CD4-positive, alpha-beta memory T cell (primary cell): ENCODE results near the gene MAP1LC3B2. TPM values are rescaled to one million over a fixed set of nuclear protein-coding genes. Genes with fewer than 3 reads are reported as not detected.
A peak's percentile ranks its signal among the peaks of the same experiment; 100 is the strongest.
"Not testable (repeated sequence)": the region's sequence is repeated elsewhere in the genome, so short reads cannot be mapped to it uniquely, and the experiment has no call there.

Source experiments
- CTCF ChIA-PET: fragments of 350-600 bp; sonication (Branson Sonifier 250); formaldehyde crosslinking; loops from one replicate; lab custom pipeline; 2021; ENCODE audit warnings: inconsistent platforms; ENCODE audit not compliant: partially characterized antibody; lab: Charles Lee
- POLR2A ChIA-PET: fragments of 350-600 bp; sonication (Branson Sonifier 250); formaldehyde crosslinking; loops from one replicate; lab custom pipeline; 2021; ENCODE audit not compliant: partially characterized antibody; lab: Charles Lee
- DNase-seq, 5 donors: peaks; one replicate each; pipeline versions ENCODE4 v3.0.0 to v3.0.0-alpha.2; 2020 to 2022; ENCODE audit warnings: mixed read lengths in 1 of 5
- H3K27ac ChIP-seq: one replicate; pipeline ENCODE4 v1.7.0; 2013; ENCODE audit warnings: low read depth, low read length
- H3K27me3 ChIP-seq: 2 replicates; pipeline ENCODE4 v1.7.0; 2013; ENCODE audit warnings: mild to moderate bottlenecking, low read length, moderate library complexity; ENCODE audit not compliant: insufficient read depth
- H3K36me3 ChIP-seq: 2 replicates; pipeline ENCODE4 v1.7.0; 2013; ENCODE audit warnings: mild to moderate bottlenecking, low read length, moderate library complexity; ENCODE audit not compliant: insufficient read depth
- H3K4me1 ChIP-seq: 2 replicates; pipeline ENCODE4 v1.7.0; 2013; ENCODE audit warnings: mild to moderate bottlenecking, low read length, moderate library complexity; ENCODE audit not compliant: insufficient read depth
- H3K4me3 ChIP-seq, 2 donors: one replicate each; pipeline ENCODE4 v1.7.0; 2013; ENCODE audit warnings: low read length in 2 of 2, mild to moderate bottlenecking in 1 of 2
- H3K9me3 ChIP-seq, 2 donors: one replicate each; pipeline ENCODE4 v1.7.0; 2013; ENCODE audit warnings: low read length in 2 of 2, control low read depth in 1 of 2; ENCODE audit not compliant: control insufficient read depth in 1 of 2
- H3K27ac Mint-ChIP-seq, 7 donors: one replicate each; pipeline ENCODE4 v1.8.0; 2020 to 2021; ENCODE audit warnings: mixed read lengths in 7 of 7, mild to moderate bottlenecking in 6 of 7, inconsistent platforms in 3 of 7, moderate library complexity in 3 of 7
- H3K27me3 Mint-ChIP-seq, 2 donors: one replicate each; pipeline ENCODE4 v1.8.0; 2020 to 2021; ENCODE audit warnings: mixed read lengths in 2 of 2
- H3K36me3 Mint-ChIP-seq, 2 donors: one replicate each; pipeline ENCODE4 v1.8.0; 2020 to 2021; ENCODE audit warnings: mixed read lengths in 2 of 2, inconsistent platforms in 1 of 2, mild to moderate bottlenecking in 1 of 2
- H3K4me1 Mint-ChIP-seq, 4 donors: one replicate each; pipeline ENCODE4 v1.8.0; 2020 to 2021; ENCODE audit warnings: mixed read lengths in 4 of 4, mild to moderate bottlenecking in 1 of 4
- H3K4me3 Mint-ChIP-seq, 8 donors: one replicate each; pipeline ENCODE4 v1.8.0; 2020 to 2021; ENCODE audit warnings: mixed read lengths in 8 of 8, mild to moderate bottlenecking in 7 of 8, moderate library complexity in 6 of 8, inconsistent platforms in 3 of 8
- H3K9me3 Mint-ChIP-seq, 8 donors: one replicate each; pipeline ENCODE4 v1.8.0; 2020 to 2021; ENCODE audit warnings: mixed read lengths in 8 of 8, mild to moderate bottlenecking in 5 of 8, inconsistent platforms in 3 of 8, moderate library complexity in 1 of 8
- intact Hi-C: fragments of 100-400 bp; cut with micrococcal nuclease; formaldehyde crosslinking; loops from one replicate; pipeline ENCODE4 v1.15.1; 2023
- polyA plus RNA-seq, 2 donors: library from polyadenylated mRNA; unstranded; fragments of 300-500 nt; fragmentation: Illumina TruSeq; gene quantifications; one replicate each; pipeline ENCODE4 v1.2.3, GENCODE V29; 2021
- total RNA-seq, 2 experiments: library from RNA; stranded (reverse); gene quantifications; one replicate each; pipeline ENCODE4 v1.2.3, GENCODE V29; 2021

MAP1LC3B2 gene
- total and polyA plus RNA-seq, 4 experiments from 2014 or later = 1.7 to 6.8 (median 3.6) TPM

- Mint-ChIP-seq H3K27me3 (no peaks in the 10 kb centered on the region), H3K36me3 (peaks cover 2 to 6% of the 10 kb centered on the region in 2 donors), H3K27ac (peak overlapping the region; percentile 95 to 98 (median 97)), H3K4me1 (peaks cover 29 to 48% (median 42%) of the 10 kb centered on the region in 4 donors), H3K9me3 (peaks cover 0 to 9% (median 4%) of the 10 kb centered on the region in 8 donors), H3K4me3 (peak overlapping the region; percentile 81 to 97 (median 86))
- H3K27me3 ChIP-seq = no peaks in the 10 kb centered on the region
- intact Hi-C loops = loop anchor here (1.0 to 2.0 kb wide), 4 partner anchors 25 to 281 kb away; partner anchors contain the start of genes MED13L, RNFT2 and SPRING1
- no peaks in the 10 kb centered on the region for H3K9me3 ChIP-seq
- peak overlapping the region; percentile 33 for H3K27ac ChIP-seq
- H3K4me1 ChIP-seq = peaks cover 47% of the 10 kb centered on the region
- DNase-seq = no peak
- peak overlapping the region; percentile 18 to 29 for H3K4me3 ChIP-seq
- no peaks in the 10 kb centered on the region for H3K36me3 ChIP-seq
- ChIA-PET POLR2A (interaction anchor here (1.1 to 3.2 kb wide), 19 partner anchors 8 to 322 kb away, joined by 3 to 43 read pairs (median 5); no protein-coding TSS in a partner anchor), CTCF (interaction anchor here (1.8 to 5.0 kb wide), 3 partner anchors 10 to 40 kb away, joined by 5 to 39 read pairs (median 11); no protein-coding TSS in a partner anchor)
These were observed 660 bp upstream of the MAP1LC3B2 start for GRCh38 chr12:116558280-116559161.

- Mint-ChIP-seq H3K4me3 (no peak overlapping the region), H3K9me3 (peaks cover 0 to 18% (median 16%) of the 10 kb centered on the region in 8 donors), H3K27ac (peak overlapping the region in 6 of 7 donors; percentile 32 to 75 (median 48)), H3K36me3 (peaks cover 3 to 6% of the 10 kb centered on the region in 2 donors), H3K4me1 (peaks cover 25 to 42% (median 37%) of the 10 kb centered on the region in 4 donors), H3K27me3 (no peaks in the 10 kb centered on the region)
- H3K4me3 ChIP-seq = no peak overlapping the region
- DNase-seq = no peak
- H3K4me1 ChIP-seq = peaks cover 47% of the 10 kb centered on the region
- intact Hi-C loops = no loop called here
- CTCF ChIA-PET = interaction anchor here (1.4 to 5.0 kb wide), 3 partner anchors 9 to 38 kb away, joined by 3 to 39 read pairs (median 4); no protein-coding TSS in a partner anchor
- POLR2A ChIA-PET = interaction anchor here (3.0 to 3.2 kb wide), 2 partner anchors 33 to 202 kb away, joined by 16 to 24 read pairs; no protein-coding TSS in a partner anchor
- no peaks in the 10 kb centered on the region for H3K36me3 ChIP-seq
- H3K27ac ChIP-seq = no peak overlapping the region
- H3K27me3 ChIP-seq = no peaks in the 10 kb centered on the region
- peaks cover 0 to 4% of the 10 kb centered on the region in 2 donors for H3K9me3 ChIP-seq
These were observed 2.1 kb downstream of the MAP1LC3B2 start for GRCh38 chr12:116561181-116561821.

GRCh38 chr12:116562090-116562489 lies 2.9 kb downstream of the MAP1LC3B2 start:
- Histone ChIP-seq H3K27me3 (no peaks in the 10 kb centered on the region), H3K9me3 (peaks cover 0 to 4% of the 10 kb centered on the region in 2 donors), H3K4me3 (no peak overlapping the region), H3K4me1 (peaks cover 45% of the 10 kb centered on the region), H3K36me3 (no peaks in the 10 kb centered on the region), H3K27ac (no peak overlapping the region)
- DNase-seq = no peak
- peak overlapping the region in 3 of 7 donors; percentile 30 to 35 (median 35) for H3K27ac Mint-ChIP-seq
- peaks cover 0 to 18% (median 16%) of the 10 kb centered on the region in 8 donors for H3K9me3 Mint-ChIP-seq
- CTCF ChIA-PET = interaction anchor here (0.6 to 5.0 kb wide), 4 partner anchors 8 to 100 kb away, joined by 3 to 39 read pairs (median 4); no protein-coding TSS in a partner anchor
- peaks cover 24 to 37% (median 31%) of the 10 kb centered on the region in 4 donors for H3K4me1 Mint-ChIP-seq
- peaks cover 3 to 6% of the 10 kb centered on the region in 2 donors for H3K36me3 Mint-ChIP-seq
- intact Hi-C loops = no loop called here
- POLR2A ChIA-PET = no interaction called here
- H3K4me3 Mint-ChIP-seq = peak overlapping the region in 1 of 8 donors; percentile 15
- H3K27me3 Mint-ChIP-seq = no peaks in the 10 kb centered on the region

GRCh38 chr12:116563262-116563661 lies 4.1 kb downstream of the MAP1LC3B2 start:
- peak overlapping the region in 1 of 7 donors; percentile 22 for H3K27ac Mint-ChIP-seq
- Histone ChIP-seq H3K9me3 (peaks cover 0 to 4% of the 10 kb centered on the region in 2 donors), H3K4me1 (peaks cover 34% of the 10 kb centered on the region), H3K36me3 (no peaks in the 10 kb centered on the region), H3K27me3 (no peaks in the 10 kb centered on the region), H3K27ac (no peak overlapping the region), H3K4me3 (no peak overlapping the region)
- POLR2A ChIA-PET = no interaction called here
- CTCF ChIA-PET = no interaction called here
- peaks cover 0 to 18% (median 16%) of the 10 kb centered on the region in 8 donors for H3K9me3 Mint-ChIP-seq
- no peak for DNase-seq
- H3K36me3 Mint-ChIP-seq = peaks cover 3 to 6% of the 10 kb centered on the region in 2 donors
- no peak overlapping the region for H3K4me3 Mint-ChIP-seq
- intact Hi-C loops = no loop called here
- no peaks in the 10 kb centered on the region for H3K27me3 Mint-ChIP-seq
- peaks cover 22 to 33% (median 26%) of the 10 kb centered on the region in 4 donors for H3K4me1 Mint-ChIP-seq

GRCh38 chr12:116564080-116564479 lies 4.9 kb downstream of the MAP1LC3B2 start:
- Mint-ChIP-seq H3K36me3 (peaks cover 3 to 6% of the 10 kb centered on the region in 2 donors), H3K4me1 (peaks cover 15 to 25% (median 19%) of the 10 kb centered on the region in 4 donors), H3K9me3 (peaks cover 0 to 18% (median 16%) of the 10 kb centered on the region in 8 donors), H3K4me3 (no peak overlapping the region), H3K27ac (no peak overlapping the region), H3K27me3 (no peaks in the 10 kb centered on the region)
- CTCF ChIA-PET = interaction anchor here (1.0 kb wide), 1 partner anchor 9 kb away, joined by 3 read pairs; no protein-coding TSS in a partner anchor
- Histone ChIP-seq H3K4me1 (peaks cover 26% of the 10 kb centered on the region), H3K4me3 (no peak overlapping the region), H3K27me3 (no peaks in the 10 kb centered on the region), H3K9me3 (peaks cover 0 to 4% of the 10 kb centered on the region in 2 donors), H3K36me3 (no peaks in the 10 kb centered on the region), H3K27ac (no peak overlapping the region)
- intact Hi-C loops = no loop called here
- DNase-seq = no peak
- POLR2A ChIA-PET = no interaction called here

GRCh38 chr12:116565221-116565620 lies 6.0 kb downstream of the MAP1LC3B2 start:
- H3K27me3 Mint-ChIP-seq, H3K36me3 Mint-ChIP-seq, intact Hi-C loops, POLR2A ChIA-PET, H3K27ac Mint-ChIP-seq, DNase-seq, H3K9me3 ChIP-seq, H3K4me3 Mint-ChIP-seq, H3K27me3 ChIP-seq, H3K36me3 ChIP-seq, H3K27ac ChIP-seq, H3K4me3 ChIP-seq, CTCF ChIA-PET: not testable (repeated sequence)
- peaks cover 17% of the 10 kb centered on the region for H3K4me1 ChIP-seq
- H3K9me3 Mint-ChIP-seq = peaks cover 0 to 18% (median 14%) of the 10 kb centered on the region in 8 donors
- H3K4me1 Mint-ChIP-seq = peaks cover 6 to 14% (median 10%) of the 10 kb centered on the region in 4 donors
